NCI-H2227 (cell line): ENCODE measurements around the gene OLFM2.

ENCODE experiments used
- DNase-seq: peaks from one replicate; lab custom pipeline; 2025; ENCODE audit not compliant: unreplicated experiment; lab: John Stamatoyannopoulos, UW

Gene OLFM2

DNA sequence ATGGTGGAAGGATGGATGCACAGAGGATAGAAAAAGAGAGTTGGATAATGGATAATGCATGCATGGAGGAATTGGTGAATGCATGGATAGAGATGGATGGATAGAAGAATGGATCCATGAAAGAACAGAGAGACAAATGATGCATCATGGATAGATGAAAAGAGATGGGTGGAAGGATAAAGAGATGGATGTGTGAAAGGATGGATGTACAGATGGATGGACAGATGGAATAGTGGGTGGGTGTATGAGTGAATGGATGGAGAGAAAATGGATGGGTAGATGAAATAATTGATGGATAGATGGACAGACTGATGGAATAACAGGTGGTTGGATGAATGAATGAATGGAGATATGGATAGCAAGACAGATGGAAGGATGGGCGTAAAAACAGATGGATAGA lies 25.7 kb downstream of the OLFM2 start:
- no peak for DNase-seq

DNA sequence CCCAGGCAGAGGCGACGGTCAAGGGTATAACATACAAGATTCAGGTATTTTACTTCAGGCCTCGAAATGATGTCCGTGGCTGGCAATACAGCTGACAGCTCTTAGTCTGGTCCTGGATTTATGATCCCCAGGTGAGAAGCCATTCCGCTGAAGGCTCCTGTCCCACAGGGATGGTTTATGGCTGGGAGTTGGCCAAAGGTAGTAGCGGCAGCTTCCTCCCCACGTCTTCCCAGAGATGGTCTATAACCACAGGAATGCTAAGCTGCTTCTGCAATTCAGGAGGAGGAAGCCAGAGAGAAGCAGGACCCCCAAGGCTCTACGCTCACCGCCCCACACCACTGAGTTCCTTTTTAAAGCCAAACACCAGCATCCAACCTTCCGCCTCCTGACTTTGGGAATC lies 27.1 kb downstream of the OLFM2 start:
- DNase-seq: no peak

DNA sequence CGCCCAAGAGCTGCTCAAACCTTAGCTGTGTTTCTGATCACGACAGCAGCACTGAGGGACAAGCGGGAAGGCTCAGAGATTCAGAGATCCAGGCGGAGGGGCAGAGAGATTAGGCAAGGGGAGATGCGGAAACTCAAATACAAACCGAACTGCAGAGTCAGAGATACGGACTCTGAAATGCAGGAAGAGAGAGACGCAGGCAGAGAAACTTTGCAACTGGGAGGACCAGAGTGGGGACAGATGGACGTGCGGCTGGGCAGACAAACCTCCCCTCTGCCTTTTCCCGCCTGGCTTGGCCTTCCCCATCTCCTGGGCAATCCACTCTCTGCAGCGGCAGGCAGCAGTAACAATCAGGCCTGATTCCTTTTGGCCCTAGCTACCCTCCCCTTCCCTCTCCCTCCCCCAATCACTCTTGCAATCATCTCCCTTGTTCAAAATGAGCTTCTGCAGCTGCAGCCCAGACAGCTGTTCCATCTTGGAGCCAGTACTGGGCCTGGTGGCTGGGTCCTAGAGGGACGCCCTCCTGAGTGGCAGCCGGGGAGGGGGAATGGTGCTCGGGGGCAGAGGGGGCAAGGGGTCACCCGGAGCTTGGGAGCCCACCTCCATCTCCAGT lies 29.7 kb downstream of the OLFM2 start:
- peak; percentile 61 for DNase-seq

DNA sequence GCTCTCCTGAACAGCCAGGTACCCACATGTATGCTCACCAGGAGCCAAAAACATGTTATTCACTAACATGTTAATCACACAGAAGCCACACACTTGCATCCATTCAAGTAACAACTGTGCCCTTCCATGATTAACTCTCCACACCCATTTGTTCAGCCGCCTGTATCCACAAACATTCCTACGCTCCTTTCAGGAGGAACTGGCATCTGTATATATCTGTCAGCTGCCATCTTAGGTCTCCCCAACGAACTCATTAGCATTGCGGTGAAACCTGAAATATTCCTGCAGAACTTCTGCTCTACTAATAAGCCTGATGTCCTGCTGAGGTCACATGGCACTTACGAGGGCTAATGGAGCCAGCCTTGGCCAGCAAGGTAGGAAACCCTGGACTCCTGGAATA lies 33.0 kb downstream of the OLFM2 start:
- DNase-seq: no peak

DNA sequence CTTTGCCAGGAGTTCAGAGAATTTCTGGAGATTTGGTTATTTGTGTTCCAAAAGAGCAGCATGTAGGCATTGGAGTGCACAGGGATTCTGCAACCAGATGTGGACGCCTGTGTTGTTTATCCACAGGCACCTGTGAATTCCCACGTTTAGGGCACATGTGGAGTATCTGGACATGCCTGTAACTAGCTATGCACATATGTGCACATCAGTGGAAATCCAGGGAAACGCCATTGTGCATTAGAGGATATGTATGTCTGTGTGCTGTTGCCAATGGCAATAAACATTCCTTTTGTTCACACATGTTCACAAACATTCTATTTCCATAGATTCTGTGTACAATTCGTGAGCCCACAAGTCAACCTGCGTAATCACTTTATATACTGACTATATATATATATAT lies 34.7 kb downstream of the OLFM2 start:
- no peak for DNase-seq

DNA sequence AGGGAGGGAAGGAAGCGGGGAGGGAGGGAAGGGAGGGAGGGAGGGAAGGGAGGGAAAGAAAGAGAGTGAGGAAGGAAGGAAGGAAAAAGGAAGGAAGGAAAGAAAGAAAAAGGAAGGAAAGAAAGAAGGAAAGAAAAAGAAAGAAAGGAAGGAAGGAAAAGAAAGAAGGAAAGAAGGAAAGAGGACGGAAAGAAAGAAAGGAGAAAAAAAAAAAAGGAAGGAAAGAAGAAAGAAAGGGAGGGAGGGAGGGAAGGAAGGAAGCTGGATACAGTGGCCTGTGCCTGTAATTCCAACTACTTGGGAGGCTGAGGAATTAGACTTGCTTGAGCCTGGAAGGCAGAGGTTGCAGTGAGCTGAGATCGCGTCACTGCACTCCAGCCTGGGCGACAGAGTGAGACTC lies 35.3 kb downstream of the OLFM2 start:
- DNase-seq: no peak

DNA sequence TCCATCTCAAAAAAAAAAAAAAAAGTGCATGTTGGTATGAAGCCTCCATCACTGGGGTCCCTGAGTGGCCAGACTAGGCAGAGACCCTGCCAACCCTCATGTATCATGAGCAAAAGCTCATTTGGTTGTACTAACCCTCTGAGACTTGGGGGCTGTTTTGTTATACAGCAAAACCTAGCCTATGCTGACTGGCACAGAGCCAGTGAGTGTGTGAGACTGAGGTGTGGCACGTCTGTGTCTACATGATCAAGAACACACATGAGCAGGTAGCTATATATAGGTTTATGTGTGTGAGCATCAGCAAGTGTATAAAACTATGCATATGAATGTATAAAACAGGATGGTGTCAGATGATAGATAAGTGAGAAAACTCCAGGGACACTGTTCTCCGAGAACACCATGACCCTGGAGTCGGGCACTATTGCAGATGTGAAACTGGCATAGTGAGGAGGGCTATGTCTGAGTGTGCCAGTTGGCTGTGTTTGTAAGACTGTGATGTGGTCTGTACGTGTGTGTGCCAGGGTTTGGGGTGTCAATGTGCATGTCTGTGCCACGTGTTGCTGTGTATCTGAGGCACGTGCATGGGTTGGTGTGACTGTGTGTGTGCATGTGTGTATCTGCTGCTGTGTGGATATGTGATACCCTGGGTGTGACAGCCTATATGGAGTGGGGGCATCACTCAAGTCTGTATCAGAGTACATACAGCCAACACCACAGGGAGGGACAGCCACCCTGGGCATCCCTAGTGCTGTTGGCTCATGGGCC lies 44.5 kb downstream of the OLFM2 start:
- no peak for DNase-seq

DNA sequence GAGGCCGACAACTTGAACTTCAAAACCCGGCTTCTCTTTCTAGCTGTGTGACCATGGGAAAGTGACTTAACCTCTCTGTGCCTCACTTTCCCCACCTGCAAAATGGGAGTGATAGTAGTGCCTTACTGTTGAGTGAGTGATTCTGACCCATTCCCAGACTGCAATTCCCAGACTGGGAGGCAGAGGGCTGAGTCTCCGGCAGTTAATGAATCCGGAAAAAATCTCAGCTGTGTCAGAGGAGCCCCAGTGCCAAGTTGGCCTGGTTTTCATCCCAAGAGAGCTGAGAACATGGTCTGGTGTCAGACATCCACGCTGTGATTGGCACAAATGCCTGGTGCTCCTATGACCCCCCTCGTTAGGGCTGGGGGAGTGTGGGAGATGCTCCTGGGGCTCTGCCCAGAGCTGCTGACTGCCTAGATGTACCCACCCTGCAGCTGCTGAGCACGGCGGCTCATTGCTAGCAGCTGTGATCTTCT lies 51.2 kb downstream of the OLFM2 start:
- no peak for DNase-seq

DNA sequence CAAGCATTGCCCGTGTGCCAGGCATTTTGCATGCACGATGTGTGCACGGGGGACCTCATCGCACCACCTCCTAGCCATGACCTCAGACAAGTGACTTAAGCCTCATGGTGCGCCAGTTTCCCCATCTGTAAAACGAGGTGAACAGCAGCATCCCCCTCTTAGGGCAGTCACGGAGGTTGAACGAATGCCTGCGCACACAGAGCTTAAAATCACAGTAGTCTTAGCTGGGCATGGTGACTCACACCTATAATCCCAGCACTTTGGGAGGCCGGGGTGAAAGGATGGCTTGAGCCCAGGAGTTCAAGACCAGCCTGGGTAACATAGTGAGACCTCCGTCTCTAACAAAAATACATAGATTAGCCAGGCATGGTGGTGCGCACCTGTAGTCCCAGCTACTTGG lies 52.6 kb downstream of the OLFM2 start:
- DNase-seq: no peak

DNA sequence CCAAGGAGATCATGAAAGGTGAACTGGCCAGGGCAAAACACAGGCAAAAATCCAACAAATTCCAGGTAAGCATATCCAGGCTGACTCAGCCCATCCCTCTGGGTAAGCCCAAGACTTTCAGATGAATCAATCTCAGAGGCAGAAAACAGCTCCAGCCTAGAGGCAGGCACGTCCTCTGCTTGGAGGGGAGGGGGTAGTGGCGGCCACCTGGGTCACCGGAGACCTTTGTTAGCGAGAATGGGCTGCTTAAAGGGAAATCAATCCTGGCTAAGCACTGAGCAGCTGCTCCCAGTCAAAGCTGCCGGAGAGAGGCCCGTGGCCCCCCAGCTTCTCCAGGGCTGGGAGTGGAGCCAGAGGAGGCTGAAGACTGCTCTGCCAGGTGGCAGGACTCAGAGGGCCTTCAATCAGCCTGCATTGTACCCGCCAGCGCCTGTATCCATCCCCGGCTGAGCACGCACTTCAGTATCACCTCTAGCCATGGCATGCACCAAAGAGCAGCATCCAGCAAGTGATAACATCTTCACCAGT lies 53.0 kb downstream of the OLFM2 start:
- peak; percentile 75 for DNase-seq

DNA sequence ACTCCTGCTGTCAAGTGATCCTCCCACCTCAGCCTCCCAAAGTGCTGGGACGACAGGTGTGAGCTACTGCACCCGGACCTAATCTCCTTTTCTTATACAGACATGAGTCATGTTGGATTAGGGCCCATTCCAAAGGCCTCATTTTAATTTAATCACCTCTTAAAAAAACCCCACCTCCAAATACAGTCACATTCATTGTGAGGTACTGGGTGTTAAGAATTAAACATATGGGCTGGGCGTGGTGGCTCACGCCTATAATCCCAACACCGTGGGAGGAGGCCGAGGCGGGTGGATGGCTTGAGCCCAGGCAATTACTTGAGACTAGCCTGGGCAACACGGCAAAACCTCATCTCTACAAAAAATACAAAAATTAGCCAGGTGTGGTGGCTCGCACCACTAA lies 54.6 kb downstream of the OLFM2 start:
- no peak for DNase-seq

DNA sequence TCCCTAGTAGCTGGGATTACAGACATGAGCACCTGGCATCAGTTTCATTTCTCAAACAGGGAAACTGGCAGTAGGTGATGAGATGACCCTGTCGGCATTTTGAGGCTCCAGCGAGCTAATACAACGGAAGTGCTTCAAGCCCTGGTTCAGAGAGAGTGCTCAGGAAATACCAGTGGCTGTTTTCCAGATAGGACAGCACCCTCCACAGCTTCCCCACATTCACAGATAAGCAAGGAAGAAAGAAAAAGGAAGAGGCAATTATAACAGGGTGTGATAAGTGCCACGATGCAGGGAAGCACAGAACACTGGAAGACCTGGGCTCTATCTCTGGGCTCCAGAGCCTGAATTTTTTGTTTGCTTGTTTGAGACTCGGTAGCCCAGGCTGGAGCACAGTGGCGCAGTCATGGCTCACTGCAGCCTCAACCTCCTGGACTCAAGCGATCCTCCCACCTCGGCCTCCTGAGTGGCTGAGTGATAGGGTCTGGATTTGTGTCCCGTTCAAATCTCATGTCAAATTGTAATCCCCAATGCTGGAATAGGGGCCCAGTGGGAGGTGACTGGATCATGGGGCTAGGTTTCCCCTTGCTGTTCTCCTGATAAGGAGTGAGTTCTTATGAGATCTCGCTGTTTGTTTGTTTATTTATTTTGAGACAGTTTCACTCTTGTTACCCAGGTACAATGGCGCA lies 57.7 kb downstream of the OLFM2 start:
- DNase-seq: no peak

DNA sequence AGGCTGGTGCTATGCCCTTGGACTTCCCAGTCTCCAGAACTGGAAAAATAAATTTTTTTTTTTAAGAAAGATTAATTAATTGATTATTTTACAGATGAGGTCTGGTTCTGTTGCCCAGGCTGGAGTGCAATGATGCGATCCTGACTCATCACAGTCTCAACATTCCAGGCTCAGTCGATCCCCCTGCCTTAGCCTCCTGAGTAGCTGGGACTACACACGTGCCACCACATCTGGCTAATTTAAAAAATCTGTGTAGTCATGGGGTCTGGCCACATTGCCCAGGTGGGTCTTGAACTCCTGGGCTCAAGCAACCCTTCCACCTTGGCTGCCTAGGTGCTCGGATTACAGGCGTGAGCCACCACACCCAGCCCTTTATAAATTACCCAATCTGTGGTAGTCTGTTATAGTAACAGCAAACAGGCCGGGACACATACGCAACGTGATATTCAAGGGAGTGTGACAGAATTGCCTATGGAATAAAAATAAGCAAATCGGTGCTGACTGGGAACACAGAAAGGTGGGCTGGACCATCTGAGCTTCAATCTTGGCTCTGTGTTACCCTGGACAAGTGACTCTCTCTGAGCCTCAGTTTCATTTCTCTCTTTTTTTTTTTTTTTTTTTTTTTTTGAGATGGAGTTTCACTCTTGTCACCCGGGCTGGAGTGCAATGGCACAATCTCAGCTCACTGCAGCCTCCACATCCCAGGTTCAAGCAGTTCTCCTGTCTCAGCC lies 58.4 kb downstream of the OLFM2 start:
- no peak for DNase-seq

DNA sequence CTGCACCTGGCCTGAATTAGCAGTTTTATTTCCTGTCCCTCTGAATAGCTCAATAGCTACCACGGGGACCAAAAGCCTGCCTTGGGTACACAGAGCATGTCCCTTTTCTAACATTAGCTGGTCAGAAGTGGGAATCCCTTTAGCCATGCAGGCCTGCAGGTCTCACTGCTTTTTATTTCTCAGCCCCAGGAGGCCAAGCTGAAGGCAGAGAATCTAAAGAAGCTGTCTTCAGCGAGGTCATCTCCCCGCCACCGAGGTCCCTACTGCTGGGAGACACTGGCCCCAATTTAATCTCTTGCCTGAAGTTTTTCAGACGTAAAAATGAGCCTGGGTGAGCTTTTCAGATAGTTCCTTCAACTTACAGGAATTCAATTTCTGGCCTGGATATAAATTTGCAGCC lies 60.5 kb downstream of the OLFM2 start:
- no peak for DNase-seq

DNA sequence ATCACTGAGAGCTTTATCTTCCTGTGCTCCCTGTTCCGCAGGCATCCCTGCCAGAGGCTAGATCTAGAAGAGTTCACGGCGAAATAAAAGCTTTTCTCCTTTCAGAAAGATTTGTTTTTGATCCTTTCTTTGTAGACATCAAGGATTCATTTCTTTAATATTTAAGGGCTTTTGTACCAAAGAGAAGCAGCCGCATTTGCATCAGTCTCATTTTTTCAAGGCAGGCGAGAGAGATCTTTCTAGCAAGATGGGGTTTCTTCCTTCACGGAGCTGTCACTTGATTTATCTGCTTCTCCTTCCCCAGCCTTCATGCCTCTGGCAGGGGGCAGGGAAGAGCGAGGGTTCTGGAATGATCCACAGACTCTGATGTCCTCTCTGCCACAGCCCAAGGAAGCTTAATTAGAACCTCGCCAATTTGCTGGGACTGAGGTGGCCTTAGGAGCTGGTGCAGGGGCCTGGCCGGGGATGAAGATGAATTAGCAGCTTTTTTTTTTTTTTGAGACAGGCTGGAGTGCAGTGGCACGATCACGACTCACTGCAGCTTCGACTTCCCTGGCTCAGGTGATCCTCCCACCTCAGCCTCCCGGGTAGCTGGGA lies 61.2 kb downstream of the OLFM2 start:
- DNase-seq: no peak

DNA sequence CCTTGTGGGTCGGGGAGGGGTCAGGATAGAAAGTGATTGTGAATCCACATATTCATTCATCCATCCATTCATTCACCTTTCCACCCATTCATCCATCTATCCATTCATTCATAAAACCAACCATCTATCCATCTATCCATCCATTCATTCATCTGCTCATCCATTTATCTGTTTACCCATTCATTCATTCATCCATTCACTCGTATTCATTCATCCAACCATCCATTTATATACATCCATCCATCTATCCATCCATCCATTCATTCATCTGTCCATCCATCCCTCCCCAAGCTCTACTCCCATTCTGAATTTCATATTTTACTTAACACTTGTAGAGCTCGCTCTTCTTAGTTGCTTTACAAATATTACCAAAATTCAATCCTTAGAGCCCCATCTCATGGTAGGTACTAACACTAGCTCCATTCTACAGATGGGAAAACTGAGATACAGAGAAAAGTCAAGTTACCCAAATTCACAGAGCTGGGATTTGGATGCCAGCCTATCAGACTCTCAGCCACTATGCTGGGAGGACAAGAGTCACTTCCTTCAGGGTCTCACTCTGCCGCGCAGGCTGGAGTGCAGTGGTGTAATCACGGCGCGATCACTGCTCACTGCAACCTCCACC lies 63.6 kb downstream of the OLFM2 start:
- no peak for DNase-seq

DNA sequence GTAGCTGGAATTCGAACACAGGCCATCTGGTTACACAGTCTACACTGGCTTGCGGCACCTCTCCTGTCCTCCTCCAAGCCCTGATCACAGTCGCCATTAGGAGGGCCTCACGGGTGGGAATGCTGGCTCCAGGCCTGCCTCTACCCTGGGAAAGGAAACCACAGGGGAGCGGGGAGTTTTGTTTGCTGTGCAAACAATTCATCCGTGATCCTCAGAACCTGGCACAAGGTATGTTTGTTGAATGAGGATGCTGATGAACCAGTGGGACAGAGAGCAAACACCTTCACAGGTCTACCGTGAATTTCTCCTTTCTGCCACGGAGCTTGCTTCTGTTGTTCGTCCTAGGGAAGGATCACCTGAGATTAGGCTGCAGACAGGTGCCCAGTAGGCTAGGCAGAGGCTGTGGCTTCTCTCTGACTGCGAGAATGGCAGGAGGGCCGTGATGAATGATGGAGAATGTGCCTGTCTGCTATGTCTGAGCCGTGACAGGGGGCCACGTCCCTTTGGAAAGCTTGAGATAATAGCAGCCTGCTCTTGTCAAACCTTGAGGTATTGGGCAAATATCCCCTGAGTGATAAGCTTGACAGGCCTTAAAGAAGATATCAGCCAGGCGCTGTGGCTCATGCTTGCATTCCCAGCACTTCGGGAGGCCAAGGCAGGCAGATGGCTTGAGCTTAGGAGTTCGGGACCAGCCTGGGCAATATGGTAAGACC lies 64.5 kb downstream of the OLFM2 start:
- no peak for DNase-seq

DNA sequence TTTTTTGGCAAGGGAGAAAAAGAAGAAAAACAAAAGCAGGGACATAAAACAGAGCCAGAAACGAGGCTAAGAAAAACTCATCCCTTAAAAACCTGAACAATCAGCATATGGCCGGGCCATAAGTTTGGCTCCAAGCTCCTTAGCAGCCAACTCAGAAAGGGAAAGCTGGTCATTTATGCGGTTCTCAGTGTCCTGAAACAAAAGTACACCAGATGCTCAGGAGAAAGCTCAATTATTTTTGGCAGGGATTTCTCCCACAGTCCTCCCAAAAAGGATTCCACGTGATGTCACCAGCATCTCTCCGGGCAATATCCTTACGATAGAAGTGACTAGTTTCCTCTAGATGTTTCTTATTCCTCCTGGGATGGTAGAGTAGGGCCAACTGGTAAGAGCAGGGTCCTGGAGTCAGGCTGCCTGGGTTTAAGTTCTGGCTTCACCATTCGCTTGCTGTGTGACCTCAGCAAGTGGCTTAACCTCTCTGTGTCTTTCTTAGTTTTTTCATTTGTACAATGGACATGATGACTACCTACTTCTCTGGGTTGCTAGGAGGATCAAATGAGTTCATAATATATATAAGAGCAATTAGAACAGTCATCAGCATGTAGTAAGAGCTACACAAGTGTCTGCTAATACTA lies 67.2 kb downstream of the OLFM2 start:
- DNase-seq: no peak

DNA sequence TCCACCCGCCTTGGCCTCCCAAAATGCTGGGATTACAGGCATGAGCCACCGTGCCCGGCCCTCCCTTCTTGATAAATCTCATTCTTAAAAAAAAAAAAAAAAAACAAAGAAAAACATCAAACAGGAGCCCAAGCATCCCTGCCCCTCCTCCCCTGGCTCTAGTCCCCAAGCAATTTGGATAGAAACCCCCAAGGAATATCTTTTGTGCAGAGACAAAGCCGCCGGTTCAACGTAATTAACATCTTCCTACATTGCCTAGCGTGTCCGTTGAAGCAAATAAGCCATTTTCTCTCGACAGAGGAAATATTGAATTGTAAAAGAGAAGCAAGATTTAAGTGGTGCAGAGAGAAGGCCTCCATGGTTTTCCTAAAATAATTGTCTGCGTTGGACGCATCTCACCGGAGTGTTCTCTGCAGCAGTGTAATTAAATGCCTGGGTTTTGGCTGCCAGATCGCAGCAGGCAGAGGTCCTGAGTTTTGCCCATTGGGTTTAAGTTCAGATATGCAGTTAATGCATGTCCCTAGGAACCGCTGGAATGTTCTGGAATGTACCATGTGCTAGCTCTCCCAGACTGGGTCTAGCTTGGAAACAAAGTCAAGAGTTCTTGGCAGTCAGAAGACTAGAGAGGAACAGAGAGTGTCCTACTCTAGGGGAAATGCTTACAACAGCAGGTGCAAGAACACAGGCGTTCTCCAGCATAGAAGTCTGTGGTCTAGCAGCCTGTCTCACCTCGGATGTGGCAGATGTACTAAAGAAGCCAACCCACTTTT lies 70.4 kb downstream of the OLFM2 start:
- peak; percentile 33 for DNase-seq
